Inferior parietal cortex (tissue), 1 donor: Measurements from ENCODE around the gene ILF2.
A peak's percentile ranks its signal among the peaks of the same experiment; 100 is the strongest.
"Not testable (repeated sequence)": the region's sequence is repeated elsewhere in the genome, so short reads cannot be mapped to it uniquely, and the experiment has no call there.

Source experiments
- DNase-seq: peaks from one replicate; pipeline ENCODE4 v3.0.0-alpha.2; 2016; ENCODE audit errors: extremely low spot score

Gene ILF2

GRCh38 chr1:153679337-153680119 is 8.7 kb upstream of the ILF2 start:
- DNase-seq: no peak

DNA sequence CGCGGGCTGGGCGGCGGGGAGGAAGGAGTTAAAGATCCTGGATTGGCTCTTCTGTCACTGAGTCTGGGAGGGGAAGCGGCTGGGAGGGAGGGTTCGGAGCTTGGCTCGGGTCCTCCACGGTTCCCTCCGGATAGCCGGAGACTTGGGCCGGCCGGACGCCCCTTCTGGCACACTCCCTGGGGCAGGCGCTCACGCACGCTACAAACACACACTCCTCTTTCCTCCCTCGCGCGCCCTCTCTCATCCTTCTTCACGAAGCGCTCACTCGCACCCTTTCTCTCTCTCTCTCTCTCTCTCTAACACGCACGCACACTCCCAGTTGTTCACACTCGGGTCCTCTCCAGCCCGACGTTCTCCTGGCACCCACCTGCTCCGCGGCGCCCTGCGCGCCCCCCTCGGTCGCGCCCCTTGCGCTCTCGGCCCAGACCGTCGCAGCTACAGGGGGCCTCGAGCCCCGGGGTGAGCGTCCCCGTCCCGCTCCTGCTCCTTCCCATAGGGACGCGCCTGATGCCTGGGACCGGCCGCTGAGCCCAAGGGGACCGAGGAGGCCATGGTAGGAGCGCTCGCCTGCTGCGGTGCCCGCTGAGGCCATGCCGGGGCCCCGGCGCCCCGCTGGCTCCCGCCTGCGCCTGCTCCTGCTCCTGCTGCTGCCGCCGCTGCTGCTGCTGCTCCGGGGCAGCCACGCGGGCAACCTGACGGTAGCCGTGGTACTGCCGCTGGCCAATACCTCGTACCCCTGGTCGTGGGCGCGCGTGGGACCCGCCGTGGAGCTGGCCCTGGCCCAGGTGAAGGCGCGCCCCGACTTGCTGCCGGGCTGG is 7.9 kb upstream of the ILF2 start, which contains the start of gene NPR1:
NPR1 (plus strand) TSS at position 170 of the 818 bp plus-strand sequence; CDS start at position 591, 421 bp downstream.
- no peak for DNase-seq

GRCh38 chr1:153677718-153678518 is 7.1 kb upstream of the ILF2 start:
- DNase-seq: peak; percentile 54

- no peak for DNase-seq
Observed at GRCh38 chr1:153673511-153673910, 2.7 kb upstream of the ILF2 start.

- DNase-seq: not testable (repeated sequence)
Observed at GRCh38 chr1:153671628-153672353, 998 bp upstream of the ILF2 start.

DNA sequence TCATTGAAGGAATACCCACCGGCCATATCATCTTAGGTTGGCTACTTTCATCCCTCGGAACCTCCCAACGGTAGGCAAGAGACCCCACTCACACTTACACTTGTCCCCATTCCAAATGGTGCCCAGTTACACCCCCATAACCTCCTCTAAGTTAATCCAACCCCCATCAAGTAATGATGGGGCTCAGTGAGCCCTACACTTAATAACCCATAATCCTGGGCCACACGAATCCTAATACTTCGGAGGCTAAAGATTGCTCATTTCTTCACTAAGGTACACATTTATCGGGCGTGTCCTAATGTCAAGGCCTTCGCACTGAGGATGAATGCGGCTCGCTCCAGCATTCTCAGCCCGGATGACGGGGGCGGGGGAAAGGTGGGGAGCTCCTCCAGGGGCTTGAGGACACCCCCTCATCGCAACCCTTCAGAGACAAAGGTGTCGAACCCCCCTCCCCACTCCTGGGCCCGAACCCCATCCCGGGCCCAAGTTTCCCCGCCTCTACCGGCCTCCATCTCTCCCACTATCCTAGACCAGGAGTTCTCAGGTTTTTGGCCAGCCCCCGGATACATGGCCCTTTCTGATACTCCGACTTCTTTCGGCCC is 435 bp downstream of the ILF2 start:
- no peak for DNase-seq

- DNase-seq: no peak
Observed at GRCh38 chr1:153669606-153670005, 1.2 kb downstream of the ILF2 start.

- not testable (repeated sequence) for DNase-seq
Observed at GRCh38 chr1:153668672-153669071, 2.1 kb downstream of the ILF2 start.

DNA sequence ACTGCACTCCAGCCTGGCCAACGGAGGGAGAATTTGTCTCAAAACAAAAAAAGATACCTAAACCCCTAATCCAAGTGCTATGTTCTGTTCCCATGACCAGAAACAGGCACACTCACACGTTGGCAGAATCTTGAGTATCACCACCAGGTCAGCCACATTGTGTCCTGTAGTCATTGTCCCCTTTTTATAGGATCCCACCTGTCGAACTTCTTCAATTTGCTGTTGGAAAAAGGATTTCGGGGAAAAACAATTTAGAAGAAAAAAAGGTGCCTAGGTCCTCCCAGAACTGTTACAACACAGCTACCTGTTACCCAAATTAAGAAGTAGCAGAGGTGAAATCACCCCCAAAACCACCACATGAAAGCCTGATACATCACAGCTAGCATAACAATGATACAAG is 3.4 kb downstream of the ILF2 start:
- DNase-seq: no peak

- DNase-seq: no peak
Observed at GRCh38 chr1:153663211-153663610, 7.6 kb downstream of the ILF2 start.

DNA sequence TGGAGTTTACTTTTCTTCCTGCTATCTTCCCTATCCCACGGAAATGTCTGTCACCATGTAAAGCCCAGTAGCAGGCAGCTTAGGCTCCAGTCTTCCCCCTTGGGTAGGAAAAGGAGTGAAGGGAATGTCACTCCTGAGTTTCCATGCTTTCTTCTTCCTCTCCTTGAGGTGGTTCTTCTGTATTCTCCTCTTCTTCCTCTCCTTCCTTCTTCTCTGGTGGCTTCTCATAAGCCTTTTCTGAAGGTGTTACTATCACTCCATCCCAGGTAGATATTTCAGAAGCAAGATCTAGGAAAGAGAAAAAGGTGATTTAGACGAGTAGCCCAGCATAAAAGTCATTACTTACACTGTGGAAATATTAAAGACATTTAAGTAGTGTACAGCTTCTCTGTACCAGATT is 8.5 kb downstream of the ILF2 start:
- no peak for DNase-seq

GRCh38 chr1:153661111-153661708 is 9.6 kb downstream of the ILF2 start:
- no peak for DNase-seq

DNA sequence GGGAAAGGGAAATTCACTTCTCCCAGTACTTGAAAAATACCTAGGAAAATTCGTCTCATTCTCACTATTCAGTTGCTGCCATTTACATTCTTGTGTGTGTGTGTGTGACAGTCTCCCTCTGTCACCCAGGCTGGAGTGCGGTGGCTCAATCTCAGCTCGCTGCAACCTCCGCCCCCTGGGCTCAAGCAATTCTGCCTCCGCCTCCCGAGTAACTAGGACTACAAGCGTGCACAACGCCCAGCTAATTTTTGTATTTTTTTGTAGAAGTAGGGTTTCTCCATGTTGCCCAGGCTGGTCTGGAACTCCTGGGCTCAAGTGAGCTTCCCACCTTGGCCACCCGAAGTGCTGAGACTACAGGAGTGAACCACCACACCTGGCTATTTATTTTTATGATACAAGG is 11.1 kb downstream of the ILF2 start:
- DNase-seq: no peak

DNA sequence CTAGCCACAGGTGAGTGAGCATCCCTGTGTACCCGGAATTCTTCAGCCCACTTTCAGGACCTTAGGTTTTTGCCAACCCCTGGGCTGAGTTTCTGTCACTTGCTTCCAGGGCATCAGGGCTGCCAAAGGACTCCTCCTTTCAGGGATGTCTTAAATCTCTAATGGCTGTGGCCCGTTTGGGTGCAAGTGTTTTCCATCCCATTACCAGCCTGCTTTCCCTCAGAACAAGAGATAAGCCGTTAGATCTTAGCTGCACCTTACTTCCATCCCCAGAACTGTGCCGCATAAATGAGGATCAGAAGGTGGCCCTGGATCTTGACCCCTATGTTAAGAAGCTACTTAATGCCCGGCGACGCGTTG is 11.6 kb downstream of the ILF2 start:
- DNase-seq: no peak

DNA sequence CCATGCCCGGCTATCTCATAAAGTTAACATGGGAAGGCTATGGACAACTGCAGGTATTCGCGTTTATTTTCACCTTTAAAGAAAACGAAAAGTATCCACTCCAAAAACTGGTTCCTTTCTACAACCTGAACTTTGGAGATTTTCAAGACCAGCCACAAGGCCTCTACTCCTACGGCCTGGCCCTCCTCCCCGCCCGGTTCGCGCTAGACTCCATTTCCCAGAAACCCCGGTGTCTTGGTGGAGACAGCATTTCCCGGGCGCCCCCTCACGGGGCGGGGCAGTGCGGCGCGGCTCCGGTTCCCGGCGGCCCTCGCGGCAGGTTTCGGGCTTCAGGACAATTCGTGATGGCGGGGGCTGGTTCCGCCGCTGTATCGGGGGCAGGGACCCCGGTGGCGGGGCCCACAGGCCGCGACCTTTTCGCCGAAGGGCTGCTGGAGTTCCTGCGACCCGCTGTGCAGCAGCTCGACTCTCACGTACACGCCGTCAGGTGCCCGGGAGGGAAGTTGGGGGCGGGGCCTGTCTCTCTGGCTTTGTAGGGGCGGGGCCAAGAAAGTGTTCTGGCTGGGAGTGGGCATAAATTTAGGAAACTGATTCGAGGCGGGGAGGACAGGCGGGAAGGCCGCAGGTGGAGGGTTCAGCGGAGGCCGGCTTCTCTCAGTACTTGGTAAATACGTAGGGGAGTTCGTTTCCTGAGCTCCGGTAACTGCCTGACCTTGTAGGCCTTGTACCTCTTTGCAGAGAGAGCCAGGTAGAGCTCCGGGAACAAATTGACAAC is 12.2 kb downstream of the ILF2 start, which contains the start of gene SNAPIN:
SNAPIN (plus strand) TSS at position 304 of the 775 bp plus-strand sequence; CDS start at position 345, 41 bp downstream.
- DNase-seq: peak; percentile 90

- DNase-seq: no peak
Observed at GRCh38 chr1:153655333-153655732, 15.5 kb downstream of the ILF2 start.

DNA sequence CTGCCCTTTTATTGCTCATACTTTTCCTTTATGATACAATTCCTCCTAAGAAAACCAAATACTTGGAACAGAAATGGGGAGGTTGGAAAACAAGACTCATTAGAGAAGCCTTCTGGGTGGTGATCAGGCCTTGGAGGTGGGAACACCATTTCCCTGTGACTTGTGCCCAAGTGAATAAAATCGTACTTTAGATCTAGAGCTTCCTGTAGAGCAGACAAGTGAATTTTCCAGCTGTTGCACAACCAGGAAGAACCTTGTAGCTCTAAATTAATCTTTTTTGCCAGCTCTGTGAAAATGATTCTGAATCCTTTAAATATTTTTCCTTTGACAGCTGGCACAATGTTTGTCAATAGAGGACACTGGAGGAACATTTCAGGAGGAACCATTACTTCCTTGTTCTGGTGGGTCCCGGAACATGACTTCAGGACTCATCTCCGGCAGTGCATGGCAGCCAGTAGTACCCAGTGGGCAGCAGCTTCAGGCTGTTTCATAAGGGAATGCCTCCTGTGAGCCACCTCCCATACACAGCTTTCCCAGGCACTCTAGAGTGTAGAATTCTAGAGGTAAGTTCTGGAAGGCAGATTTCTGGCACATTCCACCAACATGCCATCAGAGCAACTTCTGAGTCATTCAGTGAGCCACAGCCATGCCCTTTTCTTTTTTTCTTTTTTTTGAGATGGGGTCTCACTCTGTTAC is 17.8 kb downstream of the ILF2 start:
- no peak for DNase-seq

DNA sequence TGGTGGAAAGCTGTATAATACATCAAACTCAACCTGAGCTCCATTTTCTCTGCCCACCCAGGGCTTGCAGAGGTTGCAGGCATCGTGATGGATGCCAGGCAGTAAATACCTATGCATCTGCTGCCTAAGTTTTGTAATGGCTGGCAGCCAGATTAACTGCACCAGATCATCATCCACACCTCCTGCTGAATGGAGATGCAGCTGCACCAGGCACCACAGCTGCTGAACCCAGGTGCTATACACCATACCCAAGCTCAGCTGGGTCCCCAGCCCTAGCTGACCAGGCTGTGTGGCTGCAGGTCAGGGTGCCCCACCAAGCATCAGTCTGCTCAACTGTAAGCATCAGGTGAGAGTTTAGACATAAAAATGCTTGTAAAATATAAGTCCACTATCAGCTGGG is 19.0 kb downstream of the ILF2 start:
- DNase-seq: no peak

DNA sequence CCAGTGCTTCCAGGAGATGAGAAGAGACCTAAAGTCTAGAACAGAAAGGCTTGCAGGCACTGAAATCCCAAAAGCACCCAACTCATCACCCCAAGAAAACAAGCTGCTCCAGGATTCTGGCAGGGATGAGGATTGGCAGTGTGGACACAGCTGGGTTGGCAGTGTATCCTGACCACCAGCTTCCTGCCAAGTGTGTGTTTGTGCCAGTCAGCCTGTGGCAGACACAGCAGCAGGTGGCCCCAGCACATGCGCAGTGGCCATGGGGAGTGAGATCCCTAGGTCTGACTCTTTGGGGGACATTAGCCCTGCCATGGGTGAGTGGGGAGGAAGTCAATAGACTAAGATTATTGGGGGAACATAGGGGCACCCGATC is 20.9 kb downstream of the ILF2 start:
- DNase-seq: peak; percentile 70
